HG02981 (cell line): ENCODE measurements around the gene CARHSP1.
"Not testable (repeated sequence)": the region's sequence is repeated elsewhere in the genome, so short reads cannot be mapped to it uniquely, and the experiment has no call there.

Experiments used
- ATAC-seq: cut with Tn5 transposase; IDR thresholded peaks from one replicate; pipeline ENCODE4 v1.9.1; 2021; ENCODE audit warnings: mild to moderate bottlenecking, moderate library complexity; ENCODE audit not compliant: unreplicated experiment

Gene CARHSP1

GRCh38 chr16:8858994-8859912 is 9.6 kb downstream of the CARHSP1 start:
- ATAC-seq: no peak

DNA sequence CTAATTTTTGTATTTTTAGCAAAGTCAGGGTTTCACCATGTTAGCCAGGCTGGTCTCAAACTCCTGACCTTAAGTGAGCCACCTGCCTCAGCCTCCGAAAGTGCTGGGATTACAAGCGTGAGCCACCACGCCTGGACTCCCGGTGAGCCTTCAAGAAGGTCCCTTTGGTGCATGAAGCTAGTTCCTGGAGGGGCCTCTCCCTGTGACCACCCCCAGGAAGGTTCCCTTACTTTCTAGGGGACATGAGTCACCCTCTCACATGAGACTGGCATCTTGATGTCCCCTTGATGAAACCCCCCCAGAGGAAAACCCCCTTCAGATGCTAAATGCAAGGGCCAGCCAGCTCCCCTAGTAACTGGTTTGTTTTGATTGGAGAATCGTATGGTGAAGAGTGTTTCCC is 12.8 kb downstream of the CARHSP1 start:
- ATAC-seq: no peak

GRCh38 chr16:8855051-8855786 is 13.6 kb downstream of the CARHSP1 start:
- ATAC-seq: no peak

DNA sequence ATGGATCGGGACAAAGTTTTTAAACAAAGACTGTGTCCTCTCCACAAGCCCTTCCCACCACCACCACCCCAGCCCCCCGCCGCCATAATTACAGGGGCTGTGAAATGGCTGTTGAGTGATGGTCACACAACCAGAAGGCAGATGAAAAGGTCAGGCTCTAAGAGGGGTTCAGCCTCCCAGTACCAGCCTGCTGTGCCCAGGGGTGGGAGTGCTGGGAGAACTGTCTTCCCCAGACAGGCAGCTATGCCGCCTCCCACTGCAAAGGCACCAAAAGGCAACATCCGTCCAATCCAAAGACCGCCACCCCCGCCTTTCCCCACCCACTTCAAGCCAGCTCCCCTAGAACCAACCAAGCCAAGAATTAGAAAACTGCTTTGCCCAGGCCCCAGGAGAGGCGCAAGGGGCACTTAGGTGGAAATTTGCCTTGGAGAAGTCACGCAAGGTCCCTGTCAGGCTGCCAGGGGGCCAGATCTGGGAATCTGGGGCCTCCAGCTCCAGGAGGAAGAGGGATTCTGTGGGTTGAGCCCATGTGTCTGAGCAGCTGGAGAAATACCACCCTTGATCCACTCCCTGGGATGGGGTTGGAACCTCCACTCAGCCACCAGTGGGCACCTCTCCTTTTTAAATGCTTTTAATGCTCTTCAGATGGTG is 14.4 kb downstream of the CARHSP1 start:
- no peak for ATAC-seq

- ATAC-seq: no peak
Observed at GRCh38 chr16:8853611-8854010, 15.2 kb downstream of the CARHSP1 start.

GRCh38 chr16:8853150-8853549 is 15.7 kb downstream of the CARHSP1 start:
- no peak for ATAC-seq

DNA sequence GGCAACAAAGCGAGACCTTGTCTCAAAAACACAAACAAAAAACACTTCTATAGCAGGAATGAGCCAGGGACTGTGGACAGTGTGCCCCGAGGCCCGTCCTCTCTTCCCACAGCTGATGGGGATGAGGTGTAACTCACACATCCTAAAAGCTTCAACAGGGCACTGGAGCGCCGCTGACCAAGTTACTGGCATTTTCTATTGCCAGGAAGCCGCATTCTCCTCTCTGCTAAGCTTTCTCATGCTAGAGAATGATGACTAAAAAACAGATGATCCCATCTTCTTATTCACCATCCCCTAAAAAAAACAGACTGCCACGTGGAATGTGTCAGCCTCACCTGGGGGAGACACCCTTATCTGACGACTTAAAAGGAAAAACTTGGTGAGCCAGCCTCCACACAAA is 16.3 kb downstream of the CARHSP1 start:
- ATAC-seq: no peak

DNA sequence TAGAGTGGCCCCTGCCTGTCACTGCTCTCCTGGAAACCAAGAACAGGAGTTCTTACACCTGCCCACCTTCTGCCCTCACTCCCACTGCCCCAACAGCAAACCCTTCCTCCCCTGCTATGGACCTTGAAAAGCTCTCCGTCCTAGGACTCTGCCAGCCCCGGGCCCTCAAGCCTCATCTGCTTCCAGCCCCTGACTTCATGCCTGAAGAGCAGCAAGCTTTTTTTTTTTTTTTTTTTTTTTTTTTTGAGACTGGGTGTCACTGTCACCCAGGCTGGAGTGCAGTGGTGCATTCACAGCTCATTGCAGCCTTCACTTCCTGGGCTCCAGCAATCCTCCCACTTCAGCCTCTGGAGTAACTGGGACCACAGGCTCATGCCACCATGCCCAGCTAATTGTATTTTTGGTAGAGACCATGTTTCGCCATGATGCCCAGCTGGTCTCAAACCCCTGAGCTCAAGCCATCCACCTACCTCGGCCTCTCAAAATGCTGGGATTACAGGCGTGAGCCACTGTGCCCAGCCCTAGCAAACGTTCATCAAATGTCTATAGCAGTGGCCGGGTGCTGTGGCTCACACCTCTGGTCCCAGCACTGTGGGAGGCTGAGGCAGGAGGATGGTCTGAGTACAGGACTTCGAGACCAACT is 16.9 kb downstream of the CARHSP1 start:
- ATAC-seq: no peak

GRCh38 chr16:8850279-8850885 is 18.4 kb downstream of the CARHSP1 start:
- no peak for ATAC-seq

GRCh38 chr16:8849411-8850011 is 19.3 kb downstream of the CARHSP1 start:
- no peak for ATAC-seq

DNA sequence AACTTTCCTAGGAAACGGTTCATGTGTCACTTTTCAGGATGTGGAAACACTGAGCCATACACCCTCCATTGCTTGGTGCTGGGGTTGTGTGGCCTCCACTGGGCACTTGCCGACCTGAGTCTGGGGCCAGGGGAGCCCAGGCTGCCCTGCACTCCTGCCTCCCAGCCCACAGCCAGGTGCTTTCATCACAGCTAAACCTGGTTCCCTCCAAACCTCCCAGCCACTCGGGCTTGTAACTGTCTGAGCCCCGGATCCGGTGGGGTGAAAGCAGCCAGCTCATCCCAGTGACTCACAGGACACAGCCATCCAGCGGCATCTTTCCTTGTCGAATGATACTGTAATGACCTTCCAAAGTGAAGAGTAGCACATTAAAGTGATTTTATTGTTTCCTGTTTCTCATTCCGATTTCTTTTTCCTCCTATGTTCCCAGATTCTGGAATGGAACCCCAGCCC is 19.8 kb downstream of the CARHSP1 start:
- no peak for ATAC-seq

DNA sequence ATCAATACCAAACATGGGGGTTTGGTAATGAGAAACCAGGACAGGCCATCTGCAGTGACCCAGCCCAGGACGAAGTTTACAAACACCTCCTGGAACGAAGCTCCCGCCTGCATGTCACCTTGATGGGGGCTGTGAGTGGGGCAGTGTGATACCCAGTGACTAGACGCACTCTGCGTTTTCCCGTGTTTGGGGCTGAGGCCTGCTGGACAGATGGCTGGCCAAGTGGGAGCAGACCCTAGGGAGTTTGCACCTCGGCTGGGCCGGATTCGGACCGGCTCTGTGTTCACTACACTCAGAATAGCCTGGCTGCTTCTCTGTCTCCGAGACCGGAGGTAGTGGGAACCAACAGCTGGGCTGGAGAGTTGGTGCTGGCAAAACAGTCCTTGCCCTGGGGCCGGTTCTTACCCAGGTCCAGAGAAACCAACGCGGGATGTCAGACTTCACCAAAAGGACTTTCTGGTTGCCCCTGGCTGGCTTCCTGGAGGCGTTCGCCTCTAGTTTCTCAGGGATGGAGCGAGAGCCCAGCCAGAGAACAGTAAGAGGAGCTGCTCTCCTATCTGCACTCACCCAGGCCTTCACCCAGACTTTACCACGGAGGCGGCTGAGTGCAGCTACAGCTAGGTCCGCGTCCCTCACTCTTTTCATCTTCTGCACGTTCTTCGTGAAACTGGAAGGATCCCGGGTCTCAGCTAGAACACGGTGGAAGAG is 20.4 kb downstream of the CARHSP1 start:
- ATAC-seq: no peak

DNA sequence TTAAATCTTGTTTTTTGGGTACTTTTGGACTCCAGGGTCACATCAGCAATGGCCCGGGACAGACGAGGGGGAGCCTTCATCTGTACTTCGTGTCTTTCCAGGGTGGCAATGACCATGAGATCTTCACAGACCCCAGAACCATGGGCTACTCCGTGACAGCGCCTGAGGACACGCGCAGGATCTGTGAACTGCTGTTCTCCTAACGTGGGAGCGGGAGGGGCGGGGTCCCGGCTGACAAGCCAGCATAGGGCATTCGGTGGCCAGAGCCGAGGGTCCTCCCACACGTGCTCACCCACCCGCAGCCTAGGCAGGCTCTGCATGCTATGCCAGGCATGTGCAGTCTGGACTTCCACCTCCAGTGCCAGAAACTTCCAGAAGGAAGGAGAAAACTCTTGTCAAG is 21.2 kb downstream of the CARHSP1 start:
- no peak for ATAC-seq

GRCh38 chr16:8847145-8847544 is 21.7 kb downstream of the CARHSP1 start:
- no peak for ATAC-seq

DNA sequence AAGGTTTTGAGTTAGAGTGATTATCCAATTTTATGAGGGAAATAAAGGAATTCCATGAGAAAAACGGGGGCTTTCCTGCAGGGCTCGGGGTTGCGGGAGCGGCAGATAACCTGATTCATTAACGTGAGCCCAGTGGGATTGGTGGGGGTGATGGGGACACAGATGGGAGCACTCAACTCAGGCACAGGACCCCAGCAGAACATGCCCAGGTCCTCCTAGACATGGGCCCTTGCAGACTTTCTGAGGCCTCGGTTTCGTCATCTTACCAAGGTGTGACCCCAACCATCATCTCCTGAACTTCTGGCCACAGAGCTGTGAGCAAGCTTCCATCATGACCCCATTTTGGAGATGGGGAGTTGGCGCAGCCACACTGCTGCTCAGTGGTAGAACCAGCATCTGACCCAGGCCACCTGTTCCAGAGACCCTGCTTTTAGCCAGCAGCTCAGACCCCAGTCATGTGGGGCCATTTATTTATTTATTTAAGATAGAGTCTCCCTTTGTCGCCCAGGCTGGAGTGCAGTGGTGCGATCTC is 22.3 kb downstream of the CARHSP1 start:
- ATAC-seq: no peak

- no peak for ATAC-seq
Observed at GRCh38 chr16:8845699-8846298, 23.0 kb downstream of the CARHSP1 start.

GRCh38 chr16:8843296-8843695 is 25.5 kb downstream of the CARHSP1 start:
- ATAC-seq: not testable (repeated sequence)

DNA sequence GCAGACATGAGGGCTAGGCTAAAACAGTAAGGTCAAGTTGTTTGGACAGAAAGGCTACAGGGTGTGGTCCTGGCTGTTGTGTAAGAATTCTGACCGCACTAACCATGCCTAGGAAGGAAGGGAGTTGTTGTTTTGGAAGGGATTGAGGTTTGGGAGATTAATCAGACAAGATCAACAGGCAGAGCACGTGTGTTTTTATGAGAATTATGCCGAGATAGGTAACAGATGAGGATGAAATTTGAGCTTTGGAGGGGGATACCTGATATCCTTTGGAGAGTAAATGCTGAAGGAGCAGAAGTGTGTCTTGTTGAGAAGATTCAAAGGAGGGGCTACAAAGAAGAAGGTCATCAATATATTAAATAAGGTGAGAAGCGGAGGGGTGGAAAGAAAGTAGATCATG is 26.8 kb downstream of the CARHSP1 start:
- not testable (repeated sequence) for ATAC-seq

GRCh38 chr16:8837594-8837993 is 31.2 kb downstream of the CARHSP1 start:
- not testable (repeated sequence) for ATAC-seq
